GM19395 (cell line): ENCODE measurements around the gene XRCC1.
"Not testable (repeated sequence)": the region's sequence is repeated elsewhere in the genome, so short reads cannot be mapped to it uniquely, and the experiment has no call there.

Experiments used
- ATAC-seq: cut with Tn5 transposase; IDR thresholded peaks from one replicate; pipeline ENCODE4 v1.9.1; 2021; ENCODE audit warnings: mild to moderate bottlenecking, moderate library complexity; ENCODE audit not compliant: unreplicated experiment

Gene XRCC1

DNA sequence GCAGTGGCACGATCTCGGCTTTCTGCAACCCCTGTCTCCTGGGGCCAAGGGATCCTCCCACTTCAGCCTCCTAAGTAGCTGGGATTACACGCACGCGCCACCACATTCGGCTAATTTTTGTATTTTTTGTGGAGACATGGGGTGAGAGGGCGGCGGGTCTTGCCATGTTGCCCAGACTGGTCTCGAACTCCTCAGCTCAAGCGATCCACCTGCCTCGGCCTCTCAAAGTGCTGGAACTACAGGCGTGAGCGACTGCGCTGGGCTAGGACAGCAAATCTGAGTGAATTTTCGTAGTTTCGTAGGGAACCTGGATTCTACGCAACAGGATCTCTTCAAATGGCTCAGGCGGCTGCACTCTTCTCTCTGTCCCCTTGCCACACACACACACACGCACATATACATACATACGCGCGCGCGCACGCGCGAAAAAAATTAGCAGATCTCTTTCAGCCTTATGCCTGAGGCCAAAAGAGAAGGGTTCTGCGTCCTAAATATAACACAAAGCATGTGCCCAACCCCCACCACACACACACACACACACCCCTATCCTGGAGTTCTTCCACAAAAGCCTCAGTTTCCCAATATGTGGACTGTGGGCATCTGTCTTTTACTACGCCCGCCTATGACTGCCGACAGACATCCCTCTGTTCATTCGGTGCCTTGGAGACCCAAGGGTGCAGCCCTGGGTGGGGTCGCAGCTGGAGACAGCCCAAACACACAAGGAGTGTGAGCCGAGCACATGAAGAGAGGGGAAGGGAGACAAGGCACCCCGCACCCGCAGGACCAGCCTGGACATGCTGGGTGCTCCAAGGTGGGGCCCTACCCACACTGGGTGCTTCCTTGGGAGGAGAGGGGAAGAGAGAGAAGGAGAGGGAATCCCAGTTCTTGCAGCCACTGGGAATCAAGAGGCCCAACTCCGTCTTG lies 890 bp upstream of the XRCC1 start:
- ATAC-seq = no peak

DNA sequence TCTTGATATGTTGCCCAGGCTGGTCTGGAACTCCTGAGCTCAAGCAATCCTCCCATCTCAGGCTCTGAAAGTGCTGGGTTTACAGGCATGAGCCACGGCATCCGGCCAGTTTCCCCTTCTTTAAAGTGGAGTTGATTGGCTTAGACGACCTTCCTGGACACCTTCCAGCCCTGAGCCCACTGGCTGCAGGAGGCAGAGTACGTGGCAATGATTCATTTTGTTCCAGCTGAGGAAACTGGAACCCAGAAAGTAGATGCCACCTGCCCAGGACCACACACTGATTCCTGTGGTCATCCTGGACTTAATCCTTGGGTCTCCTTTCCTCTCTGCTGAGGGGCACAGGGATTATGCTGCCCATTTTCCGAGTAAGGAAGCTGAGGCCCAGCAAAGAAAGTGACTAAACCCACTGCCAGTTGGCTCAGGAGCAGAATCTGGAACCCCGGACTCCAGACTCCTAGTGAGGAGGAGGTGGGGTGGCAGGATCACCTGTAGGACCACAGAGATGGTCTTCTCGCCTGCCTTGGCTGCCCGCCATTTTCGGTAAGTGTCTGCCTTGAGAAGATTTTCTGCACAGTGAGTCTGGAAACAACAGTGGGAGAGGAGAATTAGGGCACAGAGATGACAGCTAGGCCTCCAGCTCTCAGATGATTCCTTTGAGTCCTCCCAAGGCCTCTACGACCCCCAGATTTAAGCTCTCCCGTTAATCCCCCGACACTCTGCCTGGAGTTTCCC lies 737 bp downstream of the XRCC1 start:
- no peak for ATAC-seq

- ATAC-seq = no peak
These were observed 3.1 kb downstream of the XRCC1 start for GRCh38 chr19:43572171-43572588.

DNA sequence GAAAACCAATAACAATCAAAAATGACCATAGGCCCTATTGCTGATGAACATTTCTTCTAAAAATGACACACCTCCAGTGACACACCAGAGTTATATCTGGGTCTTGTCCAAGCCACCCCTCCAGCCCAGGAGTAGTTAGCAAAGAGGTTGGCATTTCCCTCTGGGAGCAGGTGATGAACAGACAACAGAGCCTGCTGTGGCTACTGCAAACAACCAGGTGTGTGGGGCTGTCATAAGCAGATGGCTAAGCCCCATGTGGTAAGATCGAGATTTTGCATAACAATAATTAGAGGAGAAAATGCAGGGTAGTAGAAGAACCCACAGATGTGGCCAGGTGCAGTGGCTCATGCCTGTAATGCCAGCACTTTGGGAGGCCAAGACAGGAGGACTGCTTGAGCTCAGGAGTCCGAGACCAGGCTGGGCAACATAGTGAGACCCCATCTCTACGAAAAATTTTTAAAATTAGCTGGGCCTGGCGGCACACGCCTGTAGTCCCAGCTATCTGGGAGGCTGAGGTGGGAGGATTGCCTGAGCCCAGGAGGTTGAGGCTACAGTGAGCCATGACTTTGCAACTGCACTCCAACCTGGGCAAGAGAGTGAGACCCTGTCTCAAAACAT lies 5.0 kb downstream of the XRCC1 start:
- ATAC-seq = no peak

GRCh38 chr19:43569657-43570056 lies 5.7 kb downstream of the XRCC1 start:
- ATAC-seq = no peak

- no peak for ATAC-seq
These were observed 10.5 kb downstream of the XRCC1 start for GRCh38 chr19:43564800-43565199.

DNA sequence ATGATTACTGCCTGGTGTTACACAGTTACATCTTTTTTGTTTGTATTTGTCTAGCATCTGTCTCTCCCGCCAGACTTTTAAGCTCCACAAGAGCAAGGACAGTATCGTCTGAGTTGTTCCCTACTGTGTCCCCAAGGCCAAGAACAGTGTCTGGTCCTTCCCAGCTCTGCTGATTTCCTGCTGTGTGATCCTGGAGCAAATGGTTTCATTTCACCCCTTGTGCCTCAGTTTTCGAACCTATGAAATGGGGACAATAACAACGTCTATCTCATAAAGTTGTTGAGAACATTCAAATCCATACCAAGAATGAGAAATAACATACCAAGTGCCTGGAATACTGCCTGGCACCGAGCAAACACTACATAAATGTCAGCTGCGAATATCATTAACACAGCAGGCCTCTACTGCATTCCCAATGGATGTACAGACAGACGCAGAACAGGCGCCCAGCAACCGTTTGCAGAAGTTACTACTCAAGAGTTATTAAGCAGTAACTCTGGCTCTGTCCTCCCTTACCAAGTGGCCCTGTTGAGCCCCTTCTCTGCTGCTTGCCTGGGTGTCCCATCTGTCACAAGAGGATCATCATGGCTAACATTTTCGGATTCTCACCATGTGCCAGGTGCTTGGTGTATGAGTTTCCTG lies 11.4 kb downstream of the XRCC1 start:
- ATAC-seq = no peak

- ATAC-seq = peak; percentile 71
These were observed 12.6 kb downstream of the XRCC1 start for GRCh38 chr19:43562698-43563241.

DNA sequence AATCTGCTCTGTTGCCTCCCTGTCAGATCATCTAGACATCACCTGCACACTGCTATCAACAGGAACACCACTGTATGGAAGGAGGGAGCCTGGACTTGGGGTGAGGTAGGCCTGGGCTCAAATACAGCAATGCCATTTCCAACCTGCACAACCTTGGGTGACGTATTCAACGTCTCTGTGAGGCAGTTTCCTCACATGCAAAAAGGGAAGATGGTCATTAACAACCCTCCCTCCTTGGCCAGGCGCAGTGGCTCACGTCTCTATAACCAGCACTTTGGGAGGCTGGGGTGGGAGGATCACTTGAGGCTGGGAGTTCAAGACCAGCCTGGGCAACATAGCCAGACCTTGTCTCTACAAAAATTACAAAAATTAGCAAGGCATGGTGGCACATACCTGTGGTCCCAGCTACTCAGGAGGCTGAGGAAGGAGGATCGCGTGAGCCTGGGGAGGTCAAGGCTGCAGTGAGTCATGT lies 13.1 kb downstream of the XRCC1 start:
- no peak for ATAC-seq

- no peak for ATAC-seq
These were observed 14.0 kb downstream of the XRCC1 start for GRCh38 chr19:43561139-43561970.

DNA sequence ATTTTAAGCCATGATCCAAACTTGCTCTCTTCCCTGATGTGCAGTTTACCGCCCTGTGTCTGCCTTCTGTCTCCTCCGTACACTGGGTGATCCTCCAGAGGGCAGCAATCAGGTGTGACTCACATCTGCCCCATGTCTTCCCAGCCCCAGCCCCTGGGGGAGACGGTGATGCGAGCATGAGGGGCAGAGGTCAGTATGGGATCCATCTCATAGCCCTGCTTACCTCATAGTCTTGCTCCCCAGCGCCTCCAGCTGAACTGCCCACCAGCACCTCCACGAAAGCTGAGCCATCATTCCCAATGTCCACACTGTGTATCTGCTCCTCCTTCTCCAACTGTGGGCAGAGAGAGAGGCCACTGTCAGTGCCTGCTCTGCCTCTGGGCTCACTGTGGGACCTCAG lies 14.6 kb downstream of the XRCC1 start:
- no peak for ATAC-seq

- no peak for ATAC-seq
These were observed 20.0 kb downstream of the XRCC1 start for GRCh38 chr19:43555185-43555770.

- no peak for ATAC-seq
These were observed 20.9 kb downstream of the XRCC1 start for GRCh38 chr19:43554317-43554895.

DNA sequence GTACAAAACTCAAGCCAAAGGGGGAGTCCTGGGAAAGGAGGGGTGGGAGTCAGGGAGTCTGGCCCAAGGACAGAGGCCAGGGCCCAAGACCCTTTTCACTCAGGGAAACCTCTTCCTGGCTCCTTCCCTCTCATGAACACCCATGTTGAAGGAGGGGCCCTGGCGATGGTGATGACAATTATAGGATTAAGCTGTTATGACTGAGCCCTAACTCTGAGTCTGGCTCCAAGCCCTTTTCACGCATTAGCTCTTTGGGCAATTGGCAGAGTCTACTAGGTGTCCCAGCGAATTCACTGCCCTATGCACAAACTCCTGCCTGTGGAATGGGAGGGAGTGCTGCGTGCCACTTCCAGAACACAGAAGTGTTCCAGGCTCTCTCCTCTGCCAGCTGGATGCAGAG lies 21.7 kb downstream of the XRCC1 start:
- ATAC-seq = no peak

DNA sequence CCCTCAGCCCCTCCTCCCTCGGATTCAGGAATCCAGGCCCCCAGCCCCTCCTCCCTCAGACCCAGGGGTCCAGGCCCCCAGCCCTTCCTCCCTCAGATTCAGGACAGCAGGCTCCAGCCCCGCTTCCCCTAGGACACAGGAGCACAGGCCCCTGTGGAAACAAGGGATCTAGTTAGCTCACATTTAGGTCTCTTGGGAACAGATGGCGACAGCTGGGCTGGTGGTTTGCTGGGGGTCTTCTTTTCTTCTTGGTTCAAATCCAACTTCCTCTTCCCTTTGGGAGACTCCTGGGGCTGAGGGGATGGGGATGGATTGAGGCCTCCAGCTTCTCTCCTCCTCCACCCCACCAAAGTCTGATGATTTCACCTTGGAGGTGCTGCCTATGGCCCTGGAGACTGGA lies 22.7 kb downstream of the XRCC1 start:
- no peak for ATAC-seq

- ATAC-seq = no peak
These were observed 23.2 kb downstream of the XRCC1 start for GRCh38 chr19:43552198-43552450.

DNA sequence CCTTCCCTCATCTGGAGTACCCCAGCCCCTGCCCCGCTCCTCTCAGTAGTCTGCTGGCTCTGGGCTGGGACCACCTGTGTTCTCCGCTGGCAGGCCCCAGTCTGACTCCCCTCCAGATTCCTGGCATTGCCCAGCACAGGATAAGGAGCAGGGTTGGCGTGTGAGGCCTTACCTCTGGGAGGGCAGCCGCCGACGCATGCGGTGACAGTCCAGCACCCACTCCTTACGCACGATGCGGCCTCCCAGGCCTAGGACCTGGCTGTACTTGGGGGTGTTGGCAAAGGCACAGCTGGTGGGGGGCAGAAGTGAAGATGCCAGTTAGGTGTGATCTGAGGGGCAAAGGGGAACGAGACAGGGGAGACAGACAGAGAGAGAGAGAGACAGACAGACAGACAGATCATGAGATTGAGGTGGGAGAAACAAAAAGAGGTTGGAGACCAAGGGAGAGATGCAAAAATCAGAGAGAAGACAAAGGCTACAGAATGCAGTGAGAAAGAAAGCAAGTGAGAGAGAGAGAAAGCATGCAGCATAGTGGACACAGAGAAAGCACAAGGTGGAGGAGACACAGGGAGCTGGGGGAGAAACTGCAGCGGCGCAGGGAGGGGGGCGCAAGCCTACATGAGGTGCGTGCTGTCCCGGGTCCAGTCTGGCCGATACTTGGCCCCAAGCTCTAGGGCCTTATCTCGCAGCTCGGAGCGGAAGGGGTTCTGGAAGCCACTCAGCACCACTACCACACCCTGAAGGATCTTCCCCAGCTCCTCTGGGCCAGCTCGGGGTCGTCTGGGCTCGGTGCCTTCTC lies 23.7 kb downstream of the XRCC1 start:
- ATAC-seq = no peak

GRCh38 chr19:43548706-43549105 lies 26.6 kb downstream of the XRCC1 start:
- no peak for ATAC-seq

DNA sequence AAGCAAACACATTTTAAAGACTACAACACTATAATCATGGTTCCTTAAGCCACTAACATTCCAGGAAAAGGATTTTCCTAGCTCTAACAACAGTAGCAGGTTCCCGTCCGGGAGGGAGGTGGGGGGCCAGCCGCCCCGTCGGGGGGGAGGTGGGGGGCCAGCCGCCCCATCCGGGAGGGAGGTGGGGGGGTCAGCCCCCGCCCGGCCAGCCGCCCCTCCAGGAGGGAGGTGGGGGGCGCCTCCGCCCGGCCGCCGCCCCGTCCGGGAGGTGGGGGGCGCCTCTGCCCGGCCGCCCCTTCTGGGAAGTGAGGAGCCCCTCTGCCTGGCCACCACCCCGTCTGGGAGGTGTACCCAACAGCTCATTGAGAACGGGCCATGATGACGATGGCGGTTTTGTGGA lies 27.4 kb downstream of the XRCC1 start:
- not testable (repeated sequence) for ATAC-seq
